ENCODE measurements around the gene CCDC34. TPM values are rescaled to one million over a fixed set of nuclear protein-coding genes. Genes with fewer than 3 reads are reported as not detected.

The CCDC34 gene
- total and polyA plus RNA-seq, 2 of the 8 experiments (the other 6 are each of a cell fraction or from before 2014, with no cell fraction given): 7.7 to 24.3 TPM

DNA sequence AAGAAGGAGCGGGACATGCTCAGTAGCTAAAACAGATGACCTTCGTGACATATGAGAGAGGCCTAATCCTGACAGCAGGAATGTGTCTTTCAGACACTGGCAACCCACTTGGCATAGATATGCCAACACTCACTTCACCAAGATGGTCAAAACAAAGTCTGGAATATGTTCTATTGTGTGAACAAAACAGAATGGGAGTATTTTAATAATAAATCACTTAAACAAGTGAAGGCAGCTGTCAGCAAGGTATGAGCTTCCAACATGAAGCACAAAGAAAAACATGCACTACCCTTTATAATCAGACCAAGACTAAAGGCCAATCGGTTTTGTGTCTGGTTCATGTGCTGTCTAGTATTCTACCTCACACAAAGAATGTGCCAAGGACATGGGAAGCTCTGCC, 23.1 kb downstream of the CCDC34 start:
- no peaks in the 10 kb centered on the region for H3K79me2 ChIP-seq (ENCODE audit: control insufficient read depth in 1 of 2, insufficient read depth in 2 of 2, low read length in 2 of 2)
- no peak overlapping the region for H3K4ac ChIP-seq (replicated peaks; ENCODE audit: insufficient read length, low read depth, low read length)
- 96% methylated on average over 3 of the region's 3 CpGs; no CpG with 5 or more reads in 1 of the 2 experiments for WGBS, 2 experiments (ENCODE audit: extremely low coverage in 1 of 2, insufficient coverage in 1 of 2, insufficient read length in 1 of 2, insufficient replicate concordance in 2 of 2, low coverage in 1 of 2, low lambda C conversion rate in 2 of 2, missing lambda C conversion rate in 1 of 2)
- H3K9ac ChIP-seq (replicated peaks in 1 of 4; ENCODE audit: extremely low read depth in 1 of 4, low read depth in 3 of 4, low read length in 3 of 4): no peak overlapping the region
- H3K4me1 ChIP-seq (replicated peaks in 1 of 4; ENCODE audit: control insufficient read depth in 3 of 4, insufficient read depth in 4 of 4, low read length in 3 of 4): no peaks in the 10 kb centered on the region
- no peak overlapping the region for H3K14ac ChIP-seq (ENCODE audit: insufficient read length)
- H3K23me2 ChIP-seq (ENCODE audit: low read depth, low read length): no peaks in the 10 kb centered on the region
- no peak overlapping the region for H3K18ac ChIP-seq (ENCODE audit: extremely low read depth, low read length)
- no peak overlapping the region for H4K5ac ChIP-seq (ENCODE audit: insufficient read length, low read depth, low read length)
- H3K27me3 ChIP-seq (replicated peaks in 1 of 4; ENCODE audit: control insufficient read depth in 3 of 4, extremely low read depth in 1 of 4, insufficient read depth in 3 of 4, low read length in 3 of 4): no peaks in the 10 kb centered on the region
- H2BK12ac ChIP-seq (ENCODE audit: low read depth, low read length): no peak overlapping the region
- POLR2A ChIA-PET (ENCODE audit: partially characterized antibody): interaction anchor here (0.6 kb wide), 1 partner anchor 120 kb away, joined by 6 read pairs; no protein-coding TSS in a partner anchor
- H3K23ac ChIP-seq (ENCODE audit: insufficient read length): no peak overlapping the region
- CTCF ChIA-PET (ENCODE audit: partially characterized antibody): interaction anchor here (0.7 to 1.4 kb wide), 3 partner anchors 8 to 146 kb away, joined by 3 read pairs; no protein-coding TSS in a partner anchor
- H2BK15ac ChIP-seq (ENCODE audit: low read length): no peak overlapping the region
- peaks cover 0 to 19% (median 2%) of the 10 kb centered on the region in 4 experiments; a peak in 3 of 8 replicates for H3K36me3 ChIP-seq (ENCODE audit: control insufficient read depth in 2 of 4, insufficient read depth in 4 of 4, low read length in 3 of 4)
- no peak overlapping the region for H3K27ac ChIP-seq (ENCODE audit: low read depth, low read length)
- H3K79me1 ChIP-seq (ENCODE audit: low read depth, low read length): no peaks in the 10 kb centered on the region
- no peak for FAIRE-seq
- H2AK5ac ChIP-seq (ENCODE audit: low read depth, low read length): no peak overlapping the region
- H3K56ac ChIP-seq (replicated peaks; ENCODE audit: insufficient read length, low read depth, low read length): no peak overlapping the region
- H2BK20ac ChIP-seq (ENCODE audit: low read length): no peak overlapping the region
- no peak overlapping the region for H3K4me2 ChIP-seq (ENCODE audit: insufficient read depth in 1 of 2, low read depth in 2 of 2, low read length in 2 of 2)
- H2BK5ac ChIP-seq (ENCODE audit: low read depth, low read length): no peak overlapping the region
- no peaks in the 10 kb centered on the region for H4K20me1 ChIP-seq (replicated peaks in 1 of 2; ENCODE audit: control insufficient read depth in 1 of 2, insufficient read depth in 2 of 2, low read length in 2 of 2)
- peaks cover 0 to 5% of the 10 kb centered on the region in 2 experiments; a peak in 1 of 4 replicates for H3K9me3 ChIP-seq (ENCODE audit: insufficient read depth in 2 of 2, low read depth in 1 of 2, low read length in 1 of 2)
- no peak overlapping the region for H2AFZ ChIP-seq (ENCODE audit: low read length)
- TF ChIP-seq GABPA (IDR thresholded peaks at IDR 0.05; ENCODE audit: borderline replicate concordance, insufficient read depth, low read length) (no peak), CREB1 (IDR thresholded peaks at IDR 0.05) (no peak), RFX5 (IDR thresholded peaks at IDR 0.05; ENCODE audit: borderline replicate concordance, low read depth, low read length) (no peak), NANOG (IDR thresholded peaks at IDR 0.05; ENCODE audit: insufficient read depth, low read depth, low read length, poor library complexity, severe bottlenecking) (no peak), BRCA1 (IDR thresholded peaks at IDR 0.05; ENCODE audit: low read depth, low read length) (no peak)
- no peak overlapping the region for H2BK120ac ChIP-seq (replicated peaks; ENCODE audit: low read depth, low read length)
- no peak overlapping the region for H4K91ac ChIP-seq (replicated peaks; ENCODE audit: insufficient read length, low read length)
- no peak overlapping the region for H4K8ac ChIP-seq (ENCODE audit: extremely low read depth, insufficient read depth, low read length)
- no peak for DNase-seq (ENCODE audit: low read depth in 1 of 2, low spot score in 2 of 2)
- no peak overlapping the region for H3K4me3 ChIP-seq (ENCODE audit: extremely low read depth in 1 of 4, insufficient read depth in 2 of 4, low read depth in 3 of 4, low read length in 4 of 4)

Data from H1 (cell line).